HG02588 (cell line): Measurements from ENCODE around the gene STK24.
"Not testable (repeated sequence)": the region's sequence is repeated elsewhere in the genome, so short reads cannot be mapped to it uniquely, and the experiment has no call there.

Experiments used
- ATAC-seq: cut with Tn5 transposase; IDR thresholded peaks from one replicate; pipeline ENCODE4 v1.9.1; 2021; ENCODE audit warnings: mild to moderate bottlenecking, moderate library complexity; ENCODE audit not compliant: unreplicated experiment

The STK24 gene

DNA sequence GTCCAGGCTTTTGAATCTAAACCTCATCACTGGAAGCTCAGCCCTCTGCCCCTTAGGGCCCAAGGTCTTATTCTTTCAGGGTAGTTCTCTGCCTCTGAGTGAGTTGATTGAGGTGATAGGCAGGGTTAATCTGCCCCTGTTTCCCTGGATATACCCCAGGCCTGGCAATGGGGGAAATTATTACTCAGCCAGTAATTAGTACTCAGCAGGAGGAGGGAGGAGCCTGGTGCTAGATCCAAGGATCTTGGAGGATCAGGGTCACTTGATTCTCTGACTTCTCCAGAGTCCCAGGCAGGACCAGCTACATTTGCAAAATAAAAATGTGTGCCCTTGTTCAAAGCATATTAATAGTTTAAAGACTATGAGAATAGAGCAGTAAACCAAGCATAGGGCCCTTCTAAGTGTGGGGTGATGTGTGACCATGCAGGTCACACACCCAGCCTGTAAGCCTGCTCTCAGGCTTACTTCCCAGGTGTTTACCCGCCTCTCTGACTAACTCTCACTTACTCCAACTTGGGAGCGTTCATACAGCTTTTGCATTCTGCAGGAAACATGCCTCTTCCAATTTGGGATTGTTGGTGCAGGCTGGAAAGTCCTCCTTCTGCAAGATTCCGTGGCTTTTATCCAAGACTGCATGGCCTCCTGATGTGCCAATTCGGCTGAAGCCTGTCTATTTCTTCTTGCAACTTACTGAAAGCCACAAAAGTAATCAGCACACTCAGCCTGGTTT lies 7.9 kb upstream of the STK24 start:
- no peak for ATAC-seq

DNA sequence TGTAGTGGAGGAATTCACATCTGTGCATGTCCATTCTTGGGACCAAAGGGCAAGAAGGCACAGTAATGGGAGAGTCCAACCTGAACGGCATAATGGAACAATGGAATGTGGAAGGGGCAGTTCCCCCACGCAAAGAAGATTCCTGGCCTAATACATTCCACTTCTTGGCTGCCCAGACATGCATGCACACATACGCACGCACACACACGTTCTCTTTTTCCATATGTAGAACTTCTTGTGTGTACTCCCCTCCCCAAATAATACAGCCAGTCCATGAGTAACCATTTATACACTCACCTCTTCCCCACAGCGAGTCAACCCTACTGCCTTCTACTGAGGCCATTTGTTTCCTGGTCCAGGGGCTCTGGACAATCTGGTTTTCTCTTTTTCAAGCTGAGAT lies 6.0 kb upstream of the STK24 start:
- no peak for ATAC-seq

DNA sequence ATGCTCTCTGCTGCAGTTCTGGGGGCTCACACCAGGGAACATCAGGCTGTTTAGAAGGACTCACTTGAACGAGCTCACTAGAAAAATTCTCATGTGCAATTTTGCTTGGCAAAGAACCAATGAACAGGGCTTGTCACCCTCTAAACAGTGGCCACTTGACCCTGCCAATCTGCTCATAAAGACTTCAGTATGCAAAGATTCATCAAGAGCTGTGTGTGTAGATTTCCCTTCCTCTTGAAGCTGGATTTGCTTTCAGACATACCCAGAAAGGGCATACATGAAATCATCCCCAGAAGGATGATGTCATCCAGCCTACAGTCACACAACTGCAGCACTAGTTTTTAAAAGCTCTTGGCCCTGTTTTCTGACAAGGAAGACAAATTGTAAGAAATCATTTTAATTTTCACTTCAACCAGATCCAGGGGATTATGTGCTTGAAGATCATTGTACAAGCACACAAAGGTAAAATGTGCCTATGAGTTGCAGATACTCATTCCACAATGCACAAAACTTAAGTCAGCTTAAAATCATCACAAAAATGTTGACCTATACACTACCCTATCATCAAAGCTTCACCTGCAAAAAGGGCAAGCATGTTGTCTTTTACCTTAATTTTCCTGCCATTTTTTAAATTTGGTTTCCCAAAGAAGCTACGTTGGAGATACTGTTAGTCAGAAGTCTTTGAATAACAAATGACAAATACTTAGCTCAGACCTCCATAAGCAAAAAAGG lies 5.2 kb upstream of the STK24 start:
- no peak for ATAC-seq

DNA sequence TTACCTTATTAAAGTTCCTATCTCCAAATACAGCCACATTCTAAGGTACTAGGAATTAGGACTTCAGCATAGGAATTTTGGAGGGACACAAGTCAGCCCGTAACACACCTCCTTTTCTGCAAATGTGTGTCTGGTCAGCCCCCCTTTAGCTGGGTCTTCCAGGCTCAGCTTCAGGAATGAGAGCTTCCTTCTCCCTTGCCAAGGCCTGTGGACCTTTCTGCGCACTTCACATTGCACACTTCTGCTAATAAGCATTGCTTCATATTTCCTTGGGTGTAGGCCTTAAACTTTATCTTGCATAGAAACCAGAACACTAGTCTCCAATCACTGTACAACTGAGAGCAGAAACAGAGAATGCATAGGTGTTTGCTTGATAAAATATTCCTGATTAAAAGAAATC lies 4.5 kb upstream of the STK24 start:
- ATAC-seq, result no peak

DNA sequence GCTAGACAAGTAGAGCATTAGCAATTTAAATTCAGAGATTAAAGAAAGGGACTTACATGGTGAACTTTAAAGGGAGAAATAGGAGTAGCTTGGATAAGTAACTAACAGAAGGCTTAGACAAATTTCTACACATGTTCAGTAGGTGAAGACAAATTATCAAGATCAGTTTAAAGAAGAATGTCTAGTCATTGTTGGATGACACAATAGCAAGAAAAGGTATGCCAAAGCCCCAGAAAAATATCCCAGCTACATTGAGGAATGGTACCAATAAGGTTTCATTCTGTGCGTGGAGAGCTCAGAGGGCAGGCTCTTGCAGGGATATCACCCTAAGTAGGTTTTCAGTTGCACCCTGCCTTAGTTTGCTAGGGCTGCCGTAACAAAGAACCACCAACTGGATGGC lies 3.5 kb upstream of the STK24 start:
- ATAC-seq, result no peak

DNA sequence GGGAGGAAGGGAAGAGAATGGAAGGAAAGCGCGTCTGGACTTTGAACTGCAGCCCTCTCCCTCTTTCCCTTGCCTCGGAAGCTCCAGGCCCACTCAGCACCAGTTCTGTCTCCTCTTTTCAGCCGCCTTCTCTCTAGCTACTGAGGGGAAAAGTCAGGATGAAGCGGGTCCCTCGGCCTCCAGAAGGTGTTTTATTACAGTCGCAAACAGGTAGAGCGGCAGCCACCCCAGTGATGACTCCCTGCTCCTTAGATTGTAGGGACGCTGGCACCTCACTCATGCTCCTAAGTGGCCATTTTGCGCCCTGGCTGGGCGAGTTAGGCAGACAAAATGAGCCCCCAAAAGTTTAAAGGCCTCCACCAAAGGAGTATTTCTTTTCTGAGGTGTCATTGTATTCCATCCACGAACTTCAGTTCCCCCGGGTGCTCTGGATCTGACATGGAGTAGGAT lies 954 bp upstream of the STK24 start:
- no peak for ATAC-seq

DNA sequence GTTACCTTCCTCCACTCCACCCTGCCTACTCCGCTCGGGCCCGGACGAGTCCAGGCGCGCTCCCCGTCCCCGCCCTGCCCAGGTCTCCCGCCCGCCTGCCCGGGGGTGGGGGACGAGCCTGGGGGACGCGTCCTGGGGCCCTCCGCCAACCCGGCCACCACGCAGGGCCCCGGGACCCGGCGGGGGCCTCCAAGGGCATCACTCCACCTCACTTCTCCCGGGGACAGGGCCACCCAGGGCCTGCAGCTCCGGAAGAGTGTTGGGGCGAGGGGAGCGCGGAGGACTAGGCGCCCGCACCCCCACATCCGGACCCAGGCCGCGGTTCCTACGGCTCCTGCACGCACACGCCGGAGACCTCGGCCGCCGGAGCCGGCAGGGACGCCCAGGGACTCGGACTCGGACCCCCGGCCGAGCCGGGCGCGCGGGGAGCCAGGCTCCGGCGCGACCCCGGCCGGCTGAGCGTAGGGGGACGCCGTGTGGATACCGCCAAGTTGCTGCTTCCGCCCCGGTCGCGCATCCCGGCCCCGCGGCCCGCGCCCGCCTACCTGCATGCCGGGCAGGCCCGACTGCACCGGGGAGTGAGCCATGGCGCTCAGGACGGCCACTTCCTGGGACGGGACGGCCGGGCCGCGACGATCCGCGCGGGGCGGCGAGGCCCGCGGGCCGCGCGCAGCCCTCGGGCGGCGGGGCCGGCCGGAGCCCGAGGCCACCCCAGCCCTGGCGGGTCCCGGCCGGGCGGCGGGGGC lies 534 bp downstream of the STK24 start:
- ATAC-seq, result peak; percentile 34

DNA sequence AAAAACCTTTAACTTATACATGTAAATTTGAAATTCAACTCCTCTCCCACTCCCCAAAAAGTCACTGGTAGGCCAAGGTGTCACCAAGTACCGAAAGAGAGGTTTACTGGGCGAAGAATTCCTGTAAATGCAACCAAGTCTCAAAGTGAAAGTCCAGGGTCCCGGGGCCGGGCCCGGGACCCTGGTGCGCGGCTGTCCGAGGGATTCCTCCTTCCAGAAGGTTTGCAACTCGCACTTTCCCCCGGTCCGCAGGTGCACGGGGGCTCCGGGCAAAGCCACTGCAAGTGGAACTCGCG lies 1.1 kb downstream of the STK24 start:
- ATAC-seq, result no peak

DNA sequence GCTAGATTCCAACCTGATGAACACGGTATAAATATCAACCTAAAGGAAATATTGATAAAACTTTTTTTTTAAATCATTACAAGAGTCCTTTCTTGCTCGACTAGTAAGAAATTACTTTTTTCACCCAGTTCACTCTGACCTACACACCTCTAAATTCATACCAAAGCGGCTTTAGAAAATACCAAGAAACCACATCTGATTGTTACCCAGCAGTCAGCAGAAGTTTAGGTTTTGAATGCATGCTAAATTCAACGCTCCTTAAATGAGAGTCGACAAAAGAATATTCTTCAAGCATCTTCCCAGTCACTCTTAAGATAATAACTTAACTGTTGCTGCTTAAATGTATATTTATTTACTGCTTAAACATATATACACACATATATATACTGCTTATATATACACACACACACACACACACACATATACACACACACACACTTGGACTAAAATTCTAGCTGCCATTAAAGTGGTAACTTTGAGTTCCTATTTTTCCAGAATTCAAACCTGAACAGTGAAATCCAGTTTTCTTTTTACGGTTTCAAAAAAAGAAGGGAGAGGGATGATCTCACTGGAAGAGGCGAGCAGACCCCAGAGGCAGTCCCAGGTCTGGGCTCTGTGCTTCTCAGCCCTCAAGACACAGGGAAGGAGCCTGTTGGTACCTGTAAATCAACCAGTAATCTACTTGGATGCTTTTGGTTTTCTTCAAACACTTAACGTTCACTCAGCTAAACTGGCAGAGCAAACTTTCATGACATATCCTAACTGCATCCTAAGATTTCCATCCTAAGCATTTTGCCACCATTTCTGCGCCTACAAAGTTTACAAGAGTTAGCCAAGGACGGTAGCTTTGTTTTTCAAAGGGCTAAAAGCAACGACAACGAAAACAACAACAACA lies 1.7 kb downstream of the STK24 start:
- ATAC-seq, result no peak

DNA sequence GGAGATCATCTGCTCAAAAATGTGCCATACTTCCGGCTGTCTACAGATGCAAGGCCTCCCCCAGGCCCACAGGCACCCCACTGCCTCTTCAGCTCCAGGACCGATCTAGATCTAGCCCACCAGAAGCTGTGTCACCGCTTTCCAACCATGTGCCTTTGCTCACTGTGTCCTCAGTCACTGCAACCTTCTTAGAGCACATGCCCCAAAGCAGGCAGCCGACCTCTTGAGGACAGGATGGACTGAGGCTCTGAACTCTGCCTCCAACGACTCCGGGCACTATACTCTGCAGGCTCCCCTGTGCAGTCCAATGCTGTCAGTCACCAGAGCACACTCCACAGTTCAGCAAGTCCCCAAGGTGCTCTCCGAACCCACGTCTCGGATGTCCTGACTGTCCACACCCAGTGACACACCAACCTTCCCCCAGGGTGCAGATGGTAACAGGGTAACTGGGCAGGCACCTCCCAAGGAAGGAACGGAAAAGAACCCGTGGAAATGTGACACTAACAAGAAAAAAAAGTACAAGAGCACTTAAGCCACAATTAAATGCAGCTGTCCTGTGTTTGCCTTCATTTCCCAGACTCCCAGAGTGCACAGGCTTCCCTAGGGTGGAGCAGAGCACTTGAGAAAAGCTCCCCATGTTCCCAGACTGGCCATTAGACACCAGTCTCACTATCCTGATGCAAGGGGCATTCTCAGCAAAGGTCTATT lies 4.8 kb downstream of the STK24 start:
- no peak for ATAC-seq

DNA sequence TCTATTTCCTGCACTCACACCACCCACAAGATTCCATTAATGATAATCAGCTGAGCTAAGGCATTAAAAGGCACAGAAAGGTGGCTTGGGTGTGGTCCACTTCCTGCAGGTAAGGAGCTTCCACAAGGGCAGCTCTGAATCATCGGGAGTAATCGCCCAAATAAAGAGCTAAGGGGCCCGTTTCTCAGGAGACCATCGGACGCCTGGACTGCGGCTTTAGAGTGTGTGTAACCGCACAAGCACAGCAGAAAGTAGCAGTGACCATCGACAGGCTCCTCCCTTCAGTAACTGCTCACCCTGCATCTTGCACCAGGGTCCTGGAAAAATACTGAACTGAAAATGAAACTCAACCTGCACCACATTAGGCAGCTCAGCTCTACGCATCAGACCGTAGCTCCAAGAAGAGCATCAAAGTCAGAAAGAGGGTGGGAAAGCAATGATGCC lies 6.0 kb downstream of the STK24 start:
- ATAC-seq, result peak; percentile 86

DNA sequence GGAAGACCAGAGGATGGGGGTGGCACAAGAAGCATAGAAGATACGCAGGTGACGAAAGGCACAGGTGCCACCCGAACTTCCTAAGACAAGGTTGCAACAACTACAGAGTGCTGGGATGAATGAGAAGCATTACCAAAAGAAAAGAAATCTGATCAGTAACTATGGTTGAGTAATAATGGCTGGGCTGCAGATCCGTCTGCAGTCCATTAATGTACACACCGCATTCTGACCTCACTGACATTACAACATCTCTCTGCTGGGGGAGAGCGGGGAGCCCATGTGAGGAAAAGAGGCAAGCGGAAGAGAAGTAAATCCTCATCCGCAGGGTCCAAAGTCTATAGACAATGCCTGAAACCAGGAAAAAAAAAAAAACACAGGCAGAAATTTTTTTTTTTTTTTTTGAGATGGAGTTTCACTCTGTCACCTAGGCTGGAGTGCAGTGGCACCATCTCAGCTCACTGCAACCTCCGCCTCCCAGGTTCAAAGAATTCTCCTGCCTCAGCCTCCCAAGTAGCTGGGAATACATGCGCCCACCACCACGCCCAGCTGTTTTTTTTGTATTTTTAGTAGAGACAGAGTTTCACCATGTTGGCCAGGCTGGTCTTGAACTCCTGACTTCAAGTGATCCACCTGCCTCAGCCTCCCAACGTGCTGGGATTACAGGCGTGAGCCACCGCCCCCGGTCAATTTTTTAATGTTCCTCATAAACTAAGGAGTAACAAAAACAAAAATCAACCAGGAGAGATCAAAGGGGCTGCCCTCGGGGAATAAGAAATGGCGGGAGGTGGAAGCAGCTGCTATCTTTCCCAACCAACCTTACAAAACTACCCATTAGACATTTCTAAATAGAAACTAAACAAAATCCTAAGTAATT lies 7.2 kb downstream of the STK24 start:
- ATAC-seq, result not testable (repeated sequence)

DNA sequence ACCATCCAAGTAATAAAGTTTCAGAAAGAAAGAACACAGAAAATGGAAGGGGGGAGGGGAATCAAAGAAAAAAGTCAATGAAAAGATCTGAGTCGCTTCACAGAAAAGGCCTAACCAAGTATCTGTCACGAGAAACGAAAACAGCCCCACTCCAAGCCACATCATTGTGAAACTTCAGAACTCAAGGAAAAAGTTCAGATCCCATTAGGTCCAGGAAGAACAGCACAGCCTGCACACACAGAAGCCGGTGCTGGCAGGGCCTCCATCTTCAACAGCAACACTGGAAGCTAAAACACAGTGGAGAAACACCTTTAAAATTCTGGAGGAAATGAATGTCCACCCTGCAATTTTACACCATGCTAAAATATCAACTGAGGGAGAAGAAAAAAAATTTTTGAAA lies 8.0 kb downstream of the STK24 start:
- no peak for ATAC-seq

DNA sequence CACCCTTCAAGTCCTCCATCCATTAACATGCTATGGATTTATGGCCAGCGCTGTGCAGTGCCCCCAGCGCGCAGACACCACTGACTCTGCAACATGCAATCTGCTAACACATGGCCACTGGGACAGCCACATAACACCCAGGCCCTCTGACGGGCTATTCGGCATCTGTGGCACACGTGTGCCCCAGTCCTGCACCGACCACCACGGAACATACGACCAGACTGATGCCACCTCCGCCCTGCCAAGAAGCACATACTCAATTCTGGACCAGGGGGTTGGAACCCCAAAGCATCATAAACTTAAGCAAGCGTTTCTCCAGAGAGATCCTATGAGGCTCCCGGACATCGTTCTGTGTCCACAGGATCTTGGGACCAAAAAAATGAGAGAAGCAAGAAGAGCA lies 9.8 kb downstream of the STK24 start:
- no peak for ATAC-seq

DNA sequence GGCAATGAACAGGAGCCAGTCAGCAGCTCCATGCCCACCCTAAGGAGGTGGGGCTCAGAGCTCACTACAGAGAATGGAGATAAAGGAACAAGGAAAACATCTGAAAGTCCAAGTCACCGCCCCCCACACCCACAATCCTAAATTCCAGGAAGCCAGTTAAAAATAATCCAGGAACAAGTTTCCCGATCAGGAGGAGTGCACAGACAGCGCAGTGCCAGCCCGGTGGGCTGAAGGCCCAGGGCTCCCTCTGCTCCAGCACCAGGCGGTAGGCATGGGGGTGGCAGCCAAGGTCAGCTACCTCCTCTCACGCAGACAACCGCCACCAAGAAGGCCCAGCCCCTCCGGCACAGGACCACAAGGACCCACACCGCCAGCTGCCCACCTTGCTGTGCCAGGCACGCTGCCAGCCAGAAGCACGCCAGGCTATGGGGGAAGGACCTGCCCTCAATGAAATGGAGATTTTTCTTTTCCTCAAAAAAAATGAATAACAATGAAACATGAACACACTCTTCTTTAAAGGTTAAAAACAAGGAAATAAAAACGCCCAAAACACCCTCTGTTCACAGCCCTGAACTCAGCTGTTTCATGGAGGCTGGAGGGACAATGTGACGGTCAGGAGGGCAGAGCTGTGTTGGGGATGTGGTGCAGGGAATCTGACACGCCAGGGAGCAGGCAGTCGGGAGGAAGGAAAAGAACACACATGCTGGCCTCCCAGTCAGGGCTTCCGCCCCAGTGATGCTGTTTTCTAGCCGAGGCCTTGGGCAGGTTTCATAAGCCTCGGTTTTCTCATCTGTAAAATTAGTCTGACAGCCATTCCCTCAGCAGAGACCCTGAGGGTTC lies 11.0 kb downstream of the STK24 start:
- no peak for ATAC-seq

DNA sequence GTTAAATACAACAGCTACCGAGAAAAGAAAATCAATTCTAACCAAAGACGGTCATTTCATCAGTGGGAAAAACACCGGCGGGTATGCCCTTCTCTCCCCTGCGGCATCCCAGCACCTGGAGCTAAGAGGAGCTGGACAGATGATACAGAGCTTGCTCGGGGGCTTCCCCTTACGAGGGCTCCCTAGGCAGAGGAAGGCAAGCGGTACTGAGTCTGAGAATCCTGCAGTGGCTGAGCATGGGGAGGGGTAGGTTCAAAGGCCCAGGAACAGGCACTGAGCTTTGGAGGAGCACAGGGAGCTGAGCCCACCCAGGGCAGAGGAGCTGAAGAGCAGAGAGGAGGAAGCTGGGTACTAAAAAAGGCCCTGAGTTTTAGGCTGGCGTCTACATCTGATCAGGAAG lies 12.7 kb downstream of the STK24 start:
- ATAC-seq, result no peak

DNA sequence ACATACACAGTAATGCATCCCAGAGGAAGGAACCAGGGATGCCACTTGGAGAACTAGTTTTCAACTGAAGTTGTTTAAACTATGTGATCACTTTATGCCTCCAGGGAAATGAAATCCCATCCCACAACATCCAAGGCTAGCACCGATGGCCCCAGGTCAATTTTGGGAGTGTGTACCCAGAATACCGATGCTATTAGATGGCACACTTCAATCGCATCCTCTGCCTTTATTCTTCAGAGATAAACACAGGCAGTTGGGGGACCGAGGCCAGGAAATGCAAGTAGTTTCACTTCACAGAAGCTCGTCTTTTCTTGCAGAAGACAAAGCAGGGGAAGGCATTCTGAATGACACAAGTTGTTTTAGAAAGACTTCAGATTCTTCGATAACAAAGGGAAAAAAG lies 13.8 kb downstream of the STK24 start:
- ATAC-seq, result no peak

DNA sequence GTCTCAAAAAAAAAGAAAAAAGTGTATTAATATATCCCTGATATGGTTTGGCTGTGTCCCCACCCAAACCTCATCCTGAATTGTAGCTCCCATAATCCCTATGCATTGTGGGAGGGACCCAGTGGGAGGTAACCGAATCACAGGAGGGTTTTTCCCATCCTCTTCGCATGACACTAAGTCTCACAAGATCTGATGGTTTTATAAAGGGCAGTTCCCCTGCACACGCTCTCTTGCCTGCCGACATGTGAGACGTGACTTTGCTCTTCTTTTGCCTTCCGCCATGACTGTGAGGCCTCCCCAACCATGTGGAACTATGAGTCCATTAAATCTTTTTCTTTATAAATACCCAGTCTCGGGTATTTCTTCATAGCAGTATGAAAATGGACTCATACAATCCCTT lies 17.7 kb downstream of the STK24 start:
- ATAC-seq, result no peak
